Prostate gland (tissue), 2 donors: ENCODE results near the gene JADE1. TPM values are rescaled to one million over a fixed set of nuclear protein-coding genes. Genes with fewer than 3 reads are reported as not detected.

ENCODE experiments used
- DNase-seq: peaks from one replicate; pipeline ENCODE4 v3.0.0-alpha.2; 2019; ENCODE audit warnings: low spot score
- H3K27ac ChIP-seq, 2 donors: fragments of 200-600 bp; sonication (generic); 2 replicates each; pipeline ENCODE4 v1.5.1; 2017 to 2019
- H3K27me3 ChIP-seq: fragments of 200-600 bp; sonication (generic); replicated peaks from 2 replicates; pipeline ENCODE4 v1.5.1; 2019; ENCODE audit not compliant: insufficient read depth
- H3K36me3 ChIP-seq, 2 donors: fragments of 200-600 bp; sonication (generic); 1 replicate in 1 of 2; 2 replicates in 1 of 2; pipeline versions ENCODE4 v1.5.1 to v1.8.1; 2017 to 2019
- H3K4me1 ChIP-seq: fragments of 200-600 bp; sonication (generic); replicated peaks from 2 replicates; pipeline ENCODE4 v1.5.1; 2019
- H3K4me3 ChIP-seq, 2 donors: fragments of 200-600 bp; sonication (generic); 2 replicates each; pipeline ENCODE4 v1.5.1; 2017 to 2019
- H3K9me3 ChIP-seq: fragments of 200-600 bp; sonication (generic); 2 replicates; pipeline ENCODE4 v1.5.1; 2017
- CTCF ChIP-seq, 4 experiments: fragments of 200-600 bp in 2 of 4; fragments of 450-650 bp in 2 of 4; sonication (generic) in 2 of 4; IDR thresholded peaks; 1 replicate in 3 of 4; 2 replicates in 1 of 4; pipeline ENCODE4 v1.5.1; 2016 to 2019; ENCODE audit warnings: antibody characterized with exemption in 4 of 4, mild to moderate bottlenecking in 2 of 4, moderate library complexity in 2 of 4
- POLR2A ChIP-seq: fragments of 450-650 bp; IDR thresholded peaks from one replicate; pipeline ENCODE4 v1.6.1; 2016; ENCODE audit warnings: antibody characterized with exemption, mild to moderate bottlenecking
- POLR2AphosphoS5 ChIP-seq: sonication (generic); formaldehyde crosslinking; IDR thresholded peaks from one replicate; pipeline ENCODE4 v1.6.1; 2017; ENCODE audit warnings: antibody characterized with exemption
- WGBS: methylation state at CpG from one replicate; pipeline ENCODE4 v1.1.5; 2018; 5-methylcytosine and 5-hydroxymethylcytosine counted together
- intact Hi-C: fragments of 100-400 bp; cut with DNase I; formaldehyde crosslinking; loops from one replicate; pipeline ENCODE4 v1.14.2; 2022
- total RNA-seq, 2 donors: library from RNA; depleted of rRNA; stranded (reverse); fragments of >200 nt; gene quantifications; one replicate each; pipeline ENCODE4 v1.1.0, GENCODE V29; 2016

Gene JADE1
- total RNA-seq, 2 donors from 2014 or later = 31.6 to 33.9 TPM

DNA sequence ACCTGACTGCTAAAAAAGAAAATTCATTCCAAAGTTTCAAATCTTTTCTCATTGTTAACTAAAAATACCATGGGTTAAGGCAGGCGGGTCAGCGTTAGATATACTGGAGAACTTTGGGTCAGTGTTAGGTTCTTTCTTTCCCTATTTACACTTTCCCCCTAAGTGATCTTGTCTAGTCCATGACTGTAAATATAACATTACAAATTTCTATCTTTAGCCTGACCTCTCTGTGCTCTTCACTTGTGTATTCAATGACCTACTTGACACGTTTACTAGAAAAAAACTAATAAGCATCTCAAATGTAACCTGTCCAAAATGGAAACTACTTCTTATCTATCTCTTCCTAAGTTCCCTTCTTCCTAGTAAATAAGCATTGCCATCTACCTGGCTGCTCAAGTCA, 95.3 kb downstream of the JADE1 start:
- Histone ChIP-seq H3K4me1 (no peaks in the 10 kb centered on the region), H3K9me3 (no peaks in the 10 kb centered on the region), H3K4me3 (no peak overlapping the region), H3K27ac (no peak overlapping the region), H3K36me3 (no peaks in the 10 kb centered on the region), H3K27me3 (no peaks in the 10 kb centered on the region)
- TF ChIP-seq POLR2A (no peak), POLR2AphosphoS5 (no peak), CTCF (IDR thresholded peaks at IDR 0.05) (no peak)
- intact Hi-C loops = no loop called here
- WGBS = 90% methylated on average over 3 of the region's 3 CpGs
- DNase-seq = no peak

DNA sequence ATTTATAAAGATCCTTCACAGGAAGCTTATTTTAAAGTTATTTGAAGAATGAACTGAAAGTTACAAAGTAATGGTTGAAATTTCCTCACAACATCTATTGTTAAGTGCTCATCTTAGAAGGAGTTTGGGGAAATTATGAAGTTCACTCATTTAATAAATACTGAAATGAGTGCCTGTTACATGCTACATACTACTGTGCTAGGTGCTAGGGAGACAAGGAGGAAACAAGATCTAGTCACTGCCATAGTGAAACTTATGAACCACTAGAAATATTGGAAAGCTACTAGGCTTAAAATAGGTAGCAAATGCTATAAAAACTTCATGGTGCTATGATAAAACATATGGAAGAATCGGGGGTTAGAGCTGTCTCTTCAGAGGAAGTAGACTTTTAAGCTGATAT, 97.1 kb downstream of the JADE1 start:
- Histone ChIP-seq H3K27me3 (no peaks in the 10 kb centered on the region), H3K4me3 (no peak overlapping the region), H3K36me3 (no peaks in the 10 kb centered on the region), H3K4me1 (no peaks in the 10 kb centered on the region), H3K27ac (no peak overlapping the region), H3K9me3 (no peaks in the 10 kb centered on the region)
- no peak for DNase-seq
- WGBS = 84% methylated on average over 1 of the region's 1 CpG
- TF ChIP-seq POLR2AphosphoS5 (no peak), CTCF (IDR thresholded peaks at IDR 0.05) (no peak), POLR2A (no peak)
- intact Hi-C loops = no loop called here

- Histone ChIP-seq H3K4me3 (no peak overlapping the region), H3K36me3 (no peaks in the 10 kb centered on the region), H3K27ac (no peak overlapping the region), H3K4me1 (no peaks in the 10 kb centered on the region), H3K27me3 (no peaks in the 10 kb centered on the region), H3K9me3 (no peaks in the 10 kb centered on the region)
- no peak for DNase-seq
- 95% methylated on average over 2 of the region's 2 CpGs for WGBS
- TF ChIP-seq CTCF (IDR thresholded peaks at IDR 0.05) (no peak), POLR2AphosphoS5 (no peak), POLR2A (no peak)
- intact Hi-C loops = no loop called here
Observed at GRCh38 chr4:128907981-128908380, 98.5 kb downstream of the JADE1 start.

GRCh38 chr4:128908735-128909134, 99.2 kb downstream of the JADE1 start:
- H3K27ac ChIP-seq = no peak overlapping the region
- H3K4me1 ChIP-seq = no peaks in the 10 kb centered on the region
- DNase-seq = no peak
- TF ChIP-seq POLR2AphosphoS5 = no peak
- no peak for TF ChIP-seq POLR2A
- H3K27me3 ChIP-seq = no peaks in the 10 kb centered on the region
- 82% methylated on average over 5 of the region's 5 CpGs for WGBS
- H3K36me3 ChIP-seq = no peaks in the 10 kb centered on the region
- H3K9me3 ChIP-seq = no peaks in the 10 kb centered on the region
- intact Hi-C loops = no loop called here
- no peak overlapping the region for H3K4me3 ChIP-seq

DNA sequence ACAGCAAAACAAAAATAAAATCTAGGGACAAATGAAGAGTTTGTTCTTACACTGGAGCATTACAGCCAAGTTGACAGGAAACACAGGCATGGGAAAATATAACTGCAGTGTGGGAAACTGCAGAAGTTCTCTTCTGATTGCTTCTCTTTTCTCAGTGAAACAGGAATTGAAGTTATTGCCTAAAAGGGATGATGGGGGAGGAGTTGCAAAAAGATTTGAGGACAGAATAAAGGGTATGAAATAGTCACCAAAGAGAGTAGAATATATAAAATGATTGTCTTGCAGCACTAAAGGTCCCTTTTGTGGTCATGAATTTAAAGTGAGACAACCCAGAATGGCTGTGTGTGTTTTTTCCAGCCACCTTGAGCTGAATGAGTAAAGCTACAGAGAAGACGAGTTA, 103.7 kb downstream of the JADE1 start:
- 83% methylated on average over 1 of the region's 1 CpG for WGBS
- Histone ChIP-seq H3K27me3 (no peaks in the 10 kb centered on the region), H3K4me1 (no peaks in the 10 kb centered on the region), H3K36me3 (no peaks in the 10 kb centered on the region), H3K9me3 (no peaks in the 10 kb centered on the region), H3K4me3 (no peak overlapping the region), H3K27ac (no peak overlapping the region)
- intact Hi-C loops = no loop called here
- DNase-seq = no peak
- TF ChIP-seq POLR2A (no peak), POLR2AphosphoS5 (no peak), CTCF (IDR thresholded peaks at IDR 0.05) (no peak)
